HEK293T (cell line): ENCODE results near the gene CYB5R4.

ENCODE experiments used
- CTBP1 ChIP-seq: fragments of 450-650 bp; IDR thresholded peaks from 2 replicates; pipeline ENCODE4 v1.6.1; 2016; ENCODE audit warnings: borderline replicate concordance
- FOXM1 ChIP-seq: fragments of 450-650 bp; IDR thresholded peaks from 2 replicates; pipeline ENCODE4 v1.6.1; 2017; ENCODE audit warnings: mild to moderate bottlenecking, borderline replicate concordance
- SUZ12 ChIP-seq: fragments of 450-650 bp; IDR thresholded peaks from 2 replicates; pipeline ENCODE4 v1.6.1; 2016; ENCODE audit warnings: mild to moderate bottlenecking

GRCh38 chr6:83822629-83823169 lies 36.8 kb upstream of the CYB5R4 start:
- no peak for TF ChIP-seq CTBP1
- TF ChIP-seq FOXM1, result no peak
- TF ChIP-seq SUZ12, result no peak
